Measurements from ENCODE around the gene UBE2QL1. TPM values are rescaled to one million over a fixed set of nuclear protein-coding genes. Genes with fewer than 3 reads are reported as not detected.

Gene UBE2QL1, protein sequence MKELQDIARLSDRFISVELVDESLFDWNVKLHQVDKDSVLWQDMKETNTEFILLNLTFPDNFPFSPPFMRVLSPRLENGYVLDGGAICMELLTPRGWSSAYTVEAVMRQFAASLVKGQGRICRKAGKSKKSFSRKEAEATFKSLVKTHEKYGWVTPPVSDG
- total RNA-seq: not detected

DNA sequence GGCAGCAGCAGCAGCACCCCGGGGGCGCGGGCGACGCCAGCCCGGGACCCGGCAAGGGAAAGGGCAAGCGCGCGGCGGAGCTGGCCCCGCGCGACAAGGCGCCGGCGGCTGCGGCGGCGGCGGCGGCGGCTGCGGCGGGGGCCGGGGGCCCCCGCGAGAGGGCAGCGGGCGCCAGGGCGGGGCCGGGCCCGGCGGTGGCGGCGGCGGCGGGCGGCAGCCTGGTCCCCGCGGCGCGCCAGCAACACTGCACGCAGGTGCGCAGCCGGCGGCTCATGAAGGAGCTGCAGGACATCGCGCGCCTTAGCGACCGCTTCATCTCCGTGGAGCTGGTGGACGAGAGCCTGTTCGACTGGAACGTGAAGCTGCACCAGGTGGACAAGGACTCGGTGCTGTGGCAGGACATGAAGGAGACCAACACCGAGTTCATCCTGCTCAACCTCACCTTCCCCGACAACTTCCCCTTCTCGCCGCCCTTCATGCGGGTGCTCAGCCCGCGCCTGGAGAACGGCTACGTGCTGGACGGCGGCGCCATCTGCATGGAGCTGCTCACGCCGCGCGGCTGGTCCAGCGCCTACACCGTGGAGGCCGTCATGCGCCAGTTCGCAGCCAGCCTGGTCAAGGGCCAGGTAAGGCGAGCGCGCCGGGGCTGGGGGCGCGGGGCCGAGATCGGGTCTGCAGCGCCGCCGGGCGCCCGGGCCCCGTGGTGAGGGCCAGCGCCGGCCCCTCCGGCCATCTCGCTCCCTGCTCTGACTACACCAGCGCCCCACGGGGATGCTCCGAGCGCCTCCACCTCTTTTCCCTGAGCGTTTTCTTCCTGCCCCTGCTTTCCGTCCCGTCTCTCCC is at the start of gene UBE2QL1:
Gene UBE2QL1 (plus strand): TSS at position 238 of the 843 bp plus-strand sequence. CDS start 35 bp downstream, at position 273.
- peaks cover 47% of the 10 kb centered on the region for H3K27me3 Mint-ChIP-seq (ENCODE audit: low read depth)
- H3K4me1 Mint-ChIP-seq (ENCODE audit: low read depth): peaks cover 12% of the 10 kb centered on the region
- H3K4me3 Mint-ChIP-seq: peak within 1 kb of the TSS; percentile 73
- peaks cover 3% of the 10 kb centered on the region for H3K9me3 Mint-ChIP-seq
- peak; percentile 13 for DNase-seq
- CTCF ChIA-PET: interaction anchor here (2.0 kb wide), 1 partner anchor 132 kb away, joined by 4 read pairs; no protein-coding TSS in a partner anchor
- intact Hi-C loops (cut with micrococcal nuclease): no loop called here
- no peaks in the 10 kb centered on the region for H3K36me3 Mint-ChIP-seq (ENCODE audit: low read depth)
- H3K27ac Mint-ChIP-seq: no peak within 1 kb of the TSS

DNA sequence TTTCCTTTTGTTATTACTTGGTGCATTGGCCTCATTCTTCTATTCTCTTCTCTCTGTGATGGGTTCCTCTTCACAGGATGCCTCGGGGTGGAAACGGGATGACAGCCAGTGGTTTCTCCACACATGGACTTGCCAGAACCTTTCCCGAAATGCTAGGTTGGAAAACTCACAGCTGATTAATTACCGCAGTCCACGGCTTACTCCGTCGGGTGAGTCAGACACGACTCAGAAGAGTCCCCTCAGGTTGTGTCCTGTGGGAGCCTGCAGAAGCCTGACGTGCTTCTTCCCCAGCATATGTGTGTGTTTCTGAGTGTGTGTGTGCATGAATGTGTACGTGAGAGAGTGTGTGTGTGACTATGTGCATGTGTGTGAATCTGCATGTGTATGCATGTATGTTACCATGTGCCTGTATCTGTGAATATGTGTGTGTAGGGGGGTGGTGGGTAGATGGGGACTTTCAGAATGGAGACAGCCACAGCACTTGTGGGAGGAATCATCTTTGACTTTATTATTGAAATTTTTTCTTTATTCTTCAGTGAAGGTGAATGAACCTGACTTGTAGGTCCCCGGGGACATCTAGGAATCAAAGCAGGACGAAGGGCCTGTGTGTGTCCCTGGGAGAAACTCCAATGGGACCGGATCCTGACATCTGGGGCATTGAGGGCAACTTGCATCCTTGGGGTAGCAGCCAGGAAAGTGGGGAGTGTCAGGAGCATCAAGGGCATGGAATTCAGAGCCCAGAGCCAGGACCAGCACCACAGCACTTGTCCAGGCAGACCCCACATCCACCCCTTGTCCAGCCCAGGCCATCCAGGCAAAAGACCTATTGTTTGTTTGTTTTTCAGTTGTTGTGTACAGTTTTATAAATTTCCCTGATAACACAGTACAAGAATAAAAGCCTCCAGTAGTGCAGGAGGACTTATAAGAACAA is 48.4 kb upstream of the UBE2QL1 start:
- H3K4me3 Mint-ChIP-seq: no peak overlapping the region
- no peaks in the 10 kb centered on the region for H3K36me3 Mint-ChIP-seq (ENCODE audit: low read depth)
- no peak for DNase-seq
- intact Hi-C loops (cut with micrococcal nuclease): no loop called here
- H3K9me3 Mint-ChIP-seq: no peaks in the 10 kb centered on the region
- CTCF ChIA-PET: no interaction called here
- H3K4me1 Mint-ChIP-seq (ENCODE audit: low read depth): no peaks in the 10 kb centered on the region
- H3K27me3 Mint-ChIP-seq (ENCODE audit: low read depth): peaks cover 3% of the 10 kb centered on the region
- H3K27ac Mint-ChIP-seq: no peak overlapping the region

GRCh38 chr5:6401410-6401809 is 47.2 kb upstream of the UBE2QL1 start:
- Mint-ChIP-seq H3K9me3 (no peaks in the 10 kb centered on the region), H3K4me1 (ENCODE audit: low read depth) (no peaks in the 10 kb centered on the region), H3K4me3 (no peak overlapping the region), H3K27ac (no peak overlapping the region), H3K27me3 (ENCODE audit: low read depth) (peaks cover 3% of the 10 kb centered on the region), H3K36me3 (ENCODE audit: low read depth) (no peaks in the 10 kb centered on the region)
- CTCF ChIA-PET: no interaction called here
- DNase-seq: no peak
- intact Hi-C loops (cut with micrococcal nuclease): no loop called here

DNA sequence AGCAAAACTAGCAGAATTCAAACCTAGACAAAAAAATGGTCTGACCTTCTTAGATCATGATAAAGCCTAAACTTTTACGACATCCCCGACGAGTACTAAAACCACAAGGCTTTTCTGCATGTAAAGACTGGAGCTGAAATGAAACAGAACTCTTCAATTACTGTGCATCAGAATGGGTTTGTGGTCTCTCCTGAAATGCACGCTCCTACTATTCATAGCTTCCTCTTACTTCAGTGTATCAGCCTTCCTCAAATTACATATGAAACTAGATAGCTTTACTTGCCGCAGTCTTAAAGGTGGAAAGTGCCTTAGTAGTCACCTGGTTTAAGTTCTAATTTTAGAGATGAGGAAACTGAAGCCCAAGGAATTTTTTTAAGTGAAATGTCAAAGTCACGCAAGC is 45.7 kb upstream of the UBE2QL1 start:
- Mint-ChIP-seq H3K9me3 (no peaks in the 10 kb centered on the region), H3K36me3 (ENCODE audit: low read depth) (no peaks in the 10 kb centered on the region), H3K27me3 (ENCODE audit: low read depth) (peaks cover 7% of the 10 kb centered on the region), H3K27ac (no peak overlapping the region), H3K4me3 (no peak overlapping the region), H3K4me1 (ENCODE audit: low read depth) (no peaks in the 10 kb centered on the region)
- intact Hi-C loops (cut with micrococcal nuclease): no loop called here
- CTCF ChIA-PET: interaction anchor here (0.6 kb wide), 1 partner anchor 27 kb away, joined by 3 read pairs; no protein-coding TSS in a partner anchor
- DNase-seq: no peak

GRCh38 chr5:6403416-6403815 is 45.2 kb upstream of the UBE2QL1 start:
- H3K27ac Mint-ChIP-seq: no peak overlapping the region
- H3K27me3 Mint-ChIP-seq (ENCODE audit: low read depth): peaks cover 9% of the 10 kb centered on the region
- intact Hi-C loops (cut with micrococcal nuclease): no loop called here
- DNase-seq: no peak
- no peaks in the 10 kb centered on the region for H3K4me1 Mint-ChIP-seq (ENCODE audit: low read depth)
- H3K9me3 Mint-ChIP-seq: no peaks in the 10 kb centered on the region
- no peak overlapping the region for H3K4me3 Mint-ChIP-seq
- no peaks in the 10 kb centered on the region for H3K36me3 Mint-ChIP-seq (ENCODE audit: low read depth)
- CTCF ChIA-PET: interaction anchor here (0.6 kb wide), 1 partner anchor 27 kb away, joined by 3 read pairs; no protein-coding TSS in a partner anchor

GRCh38 chr5:6404129-6404528 is 44.5 kb upstream of the UBE2QL1 start:
- Mint-ChIP-seq H3K9me3 (no peaks in the 10 kb centered on the region), H3K27ac (no peak overlapping the region), H3K27me3 (ENCODE audit: low read depth) (peaks cover 12% of the 10 kb centered on the region), H3K4me3 (no peak overlapping the region), H3K4me1 (ENCODE audit: low read depth) (no peaks in the 10 kb centered on the region), H3K36me3 (ENCODE audit: low read depth) (no peaks in the 10 kb centered on the region)
- CTCF ChIA-PET: no interaction called here
- intact Hi-C loops (cut with micrococcal nuclease): no loop called here
- DNase-seq: no peak

- intact Hi-C loops (cut with micrococcal nuclease): no loop called here
- Mint-ChIP-seq H3K4me1 (ENCODE audit: low read depth) (no peaks in the 10 kb centered on the region), H3K27me3 (ENCODE audit: low read depth) (peaks cover 12% of the 10 kb centered on the region), H3K27ac (no peak overlapping the region), H3K9me3 (no peaks in the 10 kb centered on the region), H3K36me3 (ENCODE audit: low read depth) (no peaks in the 10 kb centered on the region), H3K4me3 (no peak overlapping the region)
- DNase-seq: no peak
- CTCF ChIA-PET: no interaction called here
Measured at GRCh38 chr5:6405591-6405990, 43.1 kb upstream of the UBE2QL1 start.

DNA sequence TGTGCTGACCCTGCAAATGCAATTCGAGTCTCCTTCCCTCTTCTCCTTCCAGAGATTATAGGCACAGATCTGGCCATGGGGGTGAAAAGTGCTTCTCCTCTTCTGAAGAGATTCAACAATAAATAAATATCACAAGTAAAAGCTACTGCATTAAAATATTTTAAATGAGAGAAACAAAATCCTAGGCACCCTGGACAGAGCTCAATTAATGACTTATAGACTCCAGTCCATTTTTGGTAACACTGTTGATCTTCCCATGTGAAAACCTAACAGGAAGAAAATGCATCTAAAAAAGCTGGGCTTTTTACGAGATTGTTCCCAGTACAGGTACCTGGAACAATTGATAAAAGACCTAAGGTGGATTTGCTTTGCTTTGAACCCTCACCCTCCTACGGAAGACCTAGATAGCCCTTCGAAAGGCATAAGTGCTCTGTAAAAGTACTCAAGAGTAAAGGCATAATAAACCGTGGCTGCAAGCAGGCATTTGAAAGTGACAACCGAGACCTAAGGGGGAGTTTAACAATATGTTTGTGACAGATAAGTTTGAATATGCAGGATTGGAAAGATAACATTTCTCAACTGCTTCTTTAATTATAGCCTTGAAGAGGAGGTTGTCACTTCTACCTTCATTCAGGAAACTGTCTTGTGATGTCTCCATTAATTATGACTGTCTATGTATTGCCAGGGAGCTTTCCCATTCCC is 41.0 kb upstream of the UBE2QL1 start:
- H3K9me3 Mint-ChIP-seq: no peaks in the 10 kb centered on the region
- H3K36me3 Mint-ChIP-seq (ENCODE audit: low read depth): no peaks in the 10 kb centered on the region
- H3K27me3 Mint-ChIP-seq (ENCODE audit: low read depth): peaks cover 9% of the 10 kb centered on the region
- H3K4me1 Mint-ChIP-seq (ENCODE audit: low read depth): no peaks in the 10 kb centered on the region
- CTCF ChIA-PET: no interaction called here
- DNase-seq: no peak
- no peak overlapping the region for H3K4me3 Mint-ChIP-seq
- intact Hi-C loops (cut with micrococcal nuclease): no loop called here
- H3K27ac Mint-ChIP-seq: no peak overlapping the region

- H3K27ac Mint-ChIP-seq: no peak overlapping the region
- H3K9me3 Mint-ChIP-seq: no peaks in the 10 kb centered on the region
- peaks cover 9% of the 10 kb centered on the region for H3K27me3 Mint-ChIP-seq (ENCODE audit: low read depth)
- DNase-seq: no peak
- no peak overlapping the region for H3K4me3 Mint-ChIP-seq
- H3K4me1 Mint-ChIP-seq (ENCODE audit: low read depth): no peaks in the 10 kb centered on the region
- no peaks in the 10 kb centered on the region for H3K36me3 Mint-ChIP-seq (ENCODE audit: low read depth)
- intact Hi-C loops (cut with micrococcal nuclease): no loop called here
- CTCF ChIA-PET: no interaction called here
Measured at GRCh38 chr5:6408260-6408596, 40.4 kb upstream of the UBE2QL1 start.

DNA sequence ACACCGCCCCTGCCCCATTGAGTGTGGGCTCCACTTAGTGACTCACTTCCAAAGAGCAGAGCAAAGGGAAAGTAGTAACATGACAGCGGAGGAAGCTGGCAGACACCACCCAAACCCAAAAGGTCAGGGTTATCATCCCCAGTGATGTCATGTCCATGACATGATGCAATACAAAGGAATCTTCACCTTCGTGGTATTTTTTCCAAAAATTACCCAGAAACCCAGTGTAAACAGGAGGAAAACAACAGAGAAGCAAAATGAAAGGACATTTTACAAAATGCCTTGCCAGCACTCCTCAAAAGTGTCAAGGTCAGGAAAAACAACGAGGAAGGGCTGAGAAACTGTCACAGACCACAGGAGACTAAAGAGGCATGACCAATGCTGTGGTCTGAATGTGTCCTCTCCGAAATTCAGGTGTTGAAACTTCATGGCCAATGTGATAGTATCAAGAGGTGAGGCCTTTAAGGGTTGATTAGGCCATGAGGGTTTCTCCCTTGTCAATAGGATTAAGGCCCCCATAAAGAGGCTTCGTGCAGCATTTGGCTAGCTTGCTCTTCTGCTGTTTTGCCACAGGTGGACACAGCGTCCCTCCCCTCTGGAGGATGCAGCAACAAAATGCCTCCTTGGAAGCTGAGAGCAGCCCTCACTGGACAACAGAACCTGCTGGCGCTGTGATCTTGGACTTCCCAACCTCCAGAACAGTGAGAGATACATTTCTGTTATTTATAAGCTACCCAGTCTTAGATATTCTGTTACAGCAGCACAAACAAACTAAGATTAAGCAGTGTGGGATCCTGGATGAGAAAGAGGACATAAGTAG is 39.8 kb upstream of the UBE2QL1 start:
- Mint-ChIP-seq H3K9me3 (no peaks in the 10 kb centered on the region), H3K4me1 (ENCODE audit: low read depth) (no peaks in the 10 kb centered on the region), H3K27ac (no peak overlapping the region), H3K36me3 (ENCODE audit: low read depth) (no peaks in the 10 kb centered on the region), H3K4me3 (no peak overlapping the region), H3K27me3 (ENCODE audit: low read depth) (peaks cover 9% of the 10 kb centered on the region)
- DNase-seq: no peak
- intact Hi-C loops (cut with micrococcal nuclease): no loop called here
- CTCF ChIA-PET: no interaction called here

DNA sequence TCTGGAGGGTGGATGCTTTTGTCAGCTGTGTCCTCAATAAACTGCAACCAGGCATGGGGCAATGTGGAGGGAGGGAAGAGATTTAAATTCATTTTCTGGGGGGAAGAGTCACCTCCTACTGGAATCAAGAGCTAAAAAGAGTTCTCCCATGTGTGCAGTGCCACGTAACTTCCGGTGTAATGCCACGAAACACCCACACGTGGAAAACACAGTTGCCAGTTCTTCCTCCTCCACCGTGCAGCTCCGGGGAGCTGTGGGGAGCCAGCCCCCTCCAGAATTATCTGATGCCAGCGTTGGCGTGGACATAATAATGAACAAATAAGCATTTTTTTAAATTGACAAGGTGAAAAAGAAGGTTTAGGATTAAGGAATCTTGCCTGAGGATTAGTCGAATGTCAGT is 38.2 kb upstream of the UBE2QL1 start:
- Mint-ChIP-seq H3K4me3 (no peak overlapping the region), H3K27me3 (ENCODE audit: low read depth) (peaks cover 12% of the 10 kb centered on the region), H3K4me1 (ENCODE audit: low read depth) (no peaks in the 10 kb centered on the region), H3K27ac (no peak overlapping the region), H3K9me3 (no peaks in the 10 kb centered on the region), H3K36me3 (ENCODE audit: low read depth) (no peaks in the 10 kb centered on the region)
- CTCF ChIA-PET: no interaction called here
- intact Hi-C loops (cut with micrococcal nuclease): no loop called here
- DNase-seq: no peak

All from activated naive CD4-positive, alpha-beta T cell treated with anti-CD3 and anti-CD28 coated beads for 36 hours (primary cell).